HG02588 (cell line): ENCODE measurements around the gene ADARB1.

ENCODE experiments used
- ATAC-seq: cut with Tn5 transposase; IDR thresholded peaks from one replicate; pipeline ENCODE4 v1.9.1; 2021; ENCODE audit warnings: mild to moderate bottlenecking, moderate library complexity; ENCODE audit not compliant: unreplicated experiment

The ADARB1 gene

DNA sequence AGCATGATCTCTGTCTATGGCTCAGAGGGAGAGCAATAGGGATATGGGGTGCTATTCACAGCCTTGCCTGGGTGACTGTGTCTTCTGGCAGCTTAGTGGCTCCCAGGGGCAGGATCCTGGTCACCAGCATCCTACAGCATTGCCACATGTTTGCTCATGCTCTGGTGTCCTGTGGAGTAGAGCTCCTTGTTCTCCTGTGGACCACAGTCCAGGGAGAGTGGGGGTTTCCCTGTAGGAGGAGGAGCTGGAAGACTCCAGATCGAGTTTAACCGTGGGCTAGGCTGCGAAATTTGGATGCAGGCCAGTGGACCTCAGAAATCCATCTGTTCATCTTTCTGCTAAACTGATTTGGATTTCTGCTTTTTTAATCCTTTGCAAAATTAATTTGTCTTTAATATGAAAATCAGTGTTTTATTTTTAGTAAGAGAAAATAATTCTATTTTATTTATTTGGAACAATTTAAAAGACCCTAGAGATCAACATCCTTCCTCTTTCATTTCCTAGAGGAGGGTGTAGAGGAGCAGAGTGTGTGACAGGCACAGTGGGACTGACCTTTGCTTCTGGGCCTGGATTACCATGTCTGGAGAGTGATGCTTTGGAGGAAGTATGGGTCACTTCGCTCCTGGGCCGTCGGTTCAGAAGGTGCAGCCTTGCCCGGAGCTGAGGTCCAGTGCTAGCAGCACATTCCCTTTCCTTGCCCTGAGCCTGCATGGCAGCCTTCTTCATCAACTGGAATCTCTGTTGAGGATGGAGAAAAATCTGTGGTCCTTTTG lies 17.4 kb downstream of the ADARB1 start:
- ATAC-seq, result no peak

DNA sequence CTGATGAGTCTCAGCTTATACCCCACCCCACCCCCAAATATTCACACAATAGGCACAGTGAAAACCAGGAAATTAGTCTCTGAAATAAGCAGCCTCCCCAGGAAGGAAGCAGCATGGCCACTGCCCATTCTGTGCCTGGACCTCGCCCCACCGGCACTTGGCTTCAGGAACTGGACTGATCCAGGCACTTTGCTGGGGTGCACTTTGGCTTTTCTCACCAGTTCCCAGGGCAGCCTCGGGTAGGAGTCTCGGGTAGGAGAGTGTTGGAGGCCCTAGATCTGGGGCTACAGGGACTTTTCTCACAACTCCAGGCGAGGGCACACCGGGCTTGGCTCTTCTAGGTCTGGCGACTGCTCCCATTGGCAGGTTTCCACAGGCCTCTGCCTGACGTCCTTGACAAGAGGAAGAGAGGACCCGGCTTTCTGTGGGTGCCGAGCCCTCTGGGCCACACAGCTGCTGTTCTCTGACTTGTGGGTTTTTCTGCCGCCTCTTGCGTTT lies 18.7 kb downstream of the ADARB1 start:
- ATAC-seq, result no peak

DNA sequence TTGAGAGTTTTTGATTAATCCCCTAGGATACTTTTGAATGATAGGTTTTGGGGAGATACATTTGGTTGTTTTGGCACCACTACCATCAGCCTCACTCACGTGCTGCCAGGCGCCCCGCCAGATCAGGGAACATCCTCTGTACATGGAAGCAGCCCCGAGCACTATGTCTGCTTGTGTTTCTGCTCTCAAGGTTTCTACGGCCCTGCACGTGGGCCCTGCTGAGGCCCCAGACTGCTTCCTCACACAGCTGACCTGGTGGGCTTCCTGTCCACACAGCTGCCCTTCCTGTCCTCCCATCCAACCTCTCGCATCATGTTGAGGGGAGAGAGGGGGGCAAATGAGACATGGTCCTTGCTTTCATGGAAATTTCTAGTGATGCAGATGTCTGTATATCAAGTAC lies 20.0 kb downstream of the ADARB1 start:
- no peak for ATAC-seq

DNA sequence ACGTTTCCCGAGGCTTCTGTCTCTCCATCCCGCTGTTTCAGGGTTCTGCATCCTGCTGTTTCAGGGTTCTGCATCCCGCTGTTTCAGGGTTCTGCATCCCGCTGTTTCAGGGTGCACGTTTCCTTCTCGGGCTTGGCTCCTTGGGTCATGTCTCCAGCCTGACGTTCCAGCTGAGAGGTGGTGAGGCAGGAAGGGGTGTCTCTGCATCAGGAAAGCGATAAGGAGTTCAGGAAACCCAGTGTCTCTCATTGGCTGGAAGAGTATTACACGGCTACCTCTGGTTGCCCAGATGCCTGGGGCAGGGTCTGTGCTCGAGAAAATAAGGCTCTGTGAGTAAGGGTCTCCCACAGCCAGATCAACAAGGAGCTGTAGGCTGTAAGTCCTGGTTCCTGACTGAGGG lies 21.1 kb downstream of the ADARB1 start:
- no peak for ATAC-seq

DNA sequence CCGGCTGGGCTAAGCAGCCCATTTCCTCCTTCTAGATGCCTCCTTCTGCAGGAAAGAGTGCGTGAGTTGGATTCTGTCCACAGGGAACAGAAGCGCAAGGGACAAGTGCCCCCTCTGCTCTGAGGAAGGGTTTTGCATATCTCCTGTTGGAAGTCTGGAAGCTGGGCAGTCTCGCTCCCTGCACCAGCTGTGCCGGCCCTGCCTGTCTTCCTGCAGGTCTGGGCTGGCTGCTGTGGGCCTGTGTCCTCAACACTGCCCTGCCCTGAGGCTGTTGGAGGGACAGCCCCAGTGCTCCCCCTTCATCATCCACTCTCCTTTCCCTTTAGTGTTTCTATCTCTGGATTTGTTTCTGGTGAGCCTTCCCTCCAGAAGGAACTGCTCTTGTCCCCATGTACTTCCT lies 21.8 kb downstream of the ADARB1 start:
- ATAC-seq, result no peak

DNA sequence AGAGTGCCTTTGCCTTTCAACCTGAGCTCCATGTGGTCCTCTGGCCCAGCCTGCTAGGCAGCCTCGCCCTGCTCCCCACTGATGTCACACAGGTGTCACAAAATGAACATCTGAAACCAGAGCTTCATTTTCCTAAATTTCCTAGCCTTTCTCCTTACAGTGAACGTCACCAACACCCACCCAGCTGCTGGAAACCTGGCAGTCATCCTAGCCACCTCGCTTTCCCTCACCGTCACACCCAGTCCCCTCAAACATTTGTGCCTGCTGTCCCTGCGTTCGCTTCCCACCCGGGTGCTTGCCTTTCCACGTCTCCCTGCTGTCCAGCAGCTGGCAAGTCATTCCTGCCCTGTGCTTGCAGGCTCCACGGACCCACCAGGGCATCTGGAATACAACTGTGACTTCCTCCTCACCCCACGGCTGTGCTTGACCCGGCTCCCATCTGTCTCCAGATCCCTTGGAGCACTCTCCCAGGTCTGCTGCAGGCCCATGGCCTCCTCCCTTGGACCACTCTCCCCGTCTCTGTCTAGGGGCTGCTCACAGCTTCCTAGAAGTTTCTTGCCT lies 23.5 kb downstream of the ADARB1 start:
- no peak for ATAC-seq

DNA sequence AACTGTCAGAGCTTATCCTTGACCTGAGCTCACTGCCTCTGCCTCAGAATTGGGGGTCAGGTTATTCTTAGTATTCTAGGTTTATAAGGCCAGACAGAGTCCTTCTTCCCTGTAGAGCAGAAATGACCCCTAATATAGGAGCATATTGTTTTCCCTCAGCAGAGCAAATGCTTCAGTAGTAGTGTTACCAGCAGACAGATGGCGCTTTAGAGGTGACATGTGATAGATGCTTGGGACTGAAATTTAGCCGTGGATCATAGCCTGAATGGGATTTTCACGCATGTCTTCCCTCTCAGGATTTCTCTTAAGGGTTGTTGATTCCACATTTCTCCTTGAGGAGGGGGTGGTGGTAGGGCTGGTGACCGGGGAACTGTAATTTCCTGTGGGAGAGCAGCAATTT lies 24.5 kb downstream of the ADARB1 start:
- ATAC-seq, result no peak

DNA sequence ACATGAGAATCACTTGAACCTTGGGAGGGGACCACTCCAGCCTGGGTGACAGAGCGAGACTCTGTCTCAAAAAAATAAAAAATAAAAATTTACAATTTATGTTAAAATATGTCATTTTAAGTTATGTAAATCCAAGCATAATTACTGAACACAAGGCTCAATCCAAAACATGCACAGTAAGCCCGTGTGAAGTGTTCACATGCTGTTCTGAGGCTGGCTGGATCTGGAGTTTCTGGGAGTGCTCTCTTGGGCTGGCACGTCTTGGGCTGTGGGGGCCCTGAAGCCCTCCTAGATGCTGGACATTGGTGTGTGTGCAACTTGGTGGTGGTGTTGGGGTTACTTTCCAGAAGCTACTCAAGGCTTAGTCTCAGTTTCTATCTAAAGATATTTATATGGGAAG lies 25.2 kb downstream of the ADARB1 start:
- ATAC-seq, result no peak

DNA sequence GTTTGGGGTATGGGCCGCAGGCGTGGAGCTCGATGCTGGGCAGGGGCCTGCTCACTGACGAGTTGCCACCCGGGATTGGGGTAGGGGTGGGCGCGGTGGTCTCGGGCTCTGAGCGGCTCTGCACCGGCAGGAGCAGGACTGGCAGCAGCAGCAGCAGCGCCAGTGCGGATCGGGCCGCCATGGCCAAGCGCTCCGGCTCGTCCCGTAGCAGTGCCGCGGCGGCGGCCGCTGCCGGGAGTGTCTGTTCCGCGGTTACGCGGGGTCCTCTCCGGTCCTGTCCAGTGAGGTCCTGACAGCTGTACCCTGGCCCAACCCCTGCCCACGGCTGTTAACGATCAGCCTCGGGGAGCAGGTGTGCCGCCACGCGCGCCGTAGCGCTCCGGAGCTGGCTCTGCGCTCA lies 26.5 kb downstream of the ADARB1 start:
- ATAC-seq, result no peak

DNA sequence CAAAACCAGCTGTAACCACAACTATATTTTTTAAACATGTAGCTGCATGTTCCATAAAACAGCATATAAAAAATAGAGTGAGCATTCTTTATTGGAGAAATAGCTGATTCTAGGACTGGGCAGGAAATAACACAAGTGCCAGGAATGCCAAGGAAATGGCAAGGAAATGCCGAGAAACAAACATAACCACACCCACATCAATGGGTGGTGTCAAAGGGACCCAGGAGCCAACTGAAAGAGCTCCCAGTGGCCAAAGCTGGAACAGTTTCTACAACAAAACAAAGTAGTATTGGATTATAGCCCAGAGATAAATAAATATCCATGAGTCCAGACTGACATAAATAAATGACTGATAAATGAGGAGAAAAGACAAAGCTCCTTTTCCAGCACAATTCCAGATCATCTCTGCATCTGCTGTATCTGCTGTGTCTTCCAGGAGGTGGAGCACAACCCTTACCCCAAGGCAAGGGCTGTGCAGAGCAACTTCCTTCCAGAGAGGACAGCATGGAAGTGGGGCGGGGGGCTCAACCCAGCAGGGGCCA lies 28.1 kb downstream of the ADARB1 start:
- no peak for ATAC-seq

DNA sequence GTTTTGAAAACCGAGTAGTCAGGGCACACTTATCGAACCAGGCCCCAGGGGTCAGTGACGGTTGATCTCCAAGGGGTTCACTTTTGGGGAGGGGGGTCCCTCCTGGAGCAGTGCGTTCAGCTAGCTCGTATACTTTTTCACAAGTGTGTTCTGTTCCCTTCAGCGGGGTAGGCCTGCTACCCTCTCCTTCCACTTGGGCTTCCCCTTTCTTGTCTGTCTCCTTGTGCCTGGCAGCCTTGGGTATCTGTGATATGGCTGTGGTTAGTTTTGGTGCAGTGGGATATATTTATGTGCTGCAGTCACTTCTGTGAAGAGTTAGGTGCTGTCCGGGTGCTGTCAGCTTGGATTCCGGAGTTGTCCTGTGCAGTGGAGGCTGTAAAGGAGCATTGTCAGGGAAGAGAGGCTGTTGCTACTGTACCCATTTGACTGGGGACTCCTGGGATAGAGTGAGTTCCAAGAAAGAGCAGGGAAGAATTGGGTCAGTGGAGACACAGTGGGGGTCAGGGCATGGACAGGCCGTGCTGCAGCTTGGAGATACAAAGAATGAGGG lies 29.7 kb downstream of the ADARB1 start:
- no peak for ATAC-seq

DNA sequence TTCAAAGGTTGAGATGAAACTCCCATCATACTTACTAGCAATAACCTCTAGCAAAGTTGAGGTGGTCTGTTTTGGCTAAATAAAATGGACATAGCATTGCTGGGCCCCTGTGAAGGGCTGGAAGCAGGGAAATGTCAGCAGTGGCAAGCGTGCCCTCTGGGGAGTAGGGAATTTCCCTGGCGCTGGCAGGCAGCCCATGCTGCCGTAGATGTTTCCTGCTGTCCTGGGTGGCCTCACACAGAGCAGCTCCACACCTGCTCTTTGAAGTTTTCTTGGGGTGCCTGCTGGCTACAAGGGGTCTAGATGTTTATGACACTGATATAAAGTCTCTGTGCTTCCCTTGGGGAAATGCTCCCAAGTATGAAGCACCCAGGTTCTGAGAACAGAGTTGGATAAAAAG lies 30.2 kb downstream of the ADARB1 start:
- no peak for ATAC-seq

DNA sequence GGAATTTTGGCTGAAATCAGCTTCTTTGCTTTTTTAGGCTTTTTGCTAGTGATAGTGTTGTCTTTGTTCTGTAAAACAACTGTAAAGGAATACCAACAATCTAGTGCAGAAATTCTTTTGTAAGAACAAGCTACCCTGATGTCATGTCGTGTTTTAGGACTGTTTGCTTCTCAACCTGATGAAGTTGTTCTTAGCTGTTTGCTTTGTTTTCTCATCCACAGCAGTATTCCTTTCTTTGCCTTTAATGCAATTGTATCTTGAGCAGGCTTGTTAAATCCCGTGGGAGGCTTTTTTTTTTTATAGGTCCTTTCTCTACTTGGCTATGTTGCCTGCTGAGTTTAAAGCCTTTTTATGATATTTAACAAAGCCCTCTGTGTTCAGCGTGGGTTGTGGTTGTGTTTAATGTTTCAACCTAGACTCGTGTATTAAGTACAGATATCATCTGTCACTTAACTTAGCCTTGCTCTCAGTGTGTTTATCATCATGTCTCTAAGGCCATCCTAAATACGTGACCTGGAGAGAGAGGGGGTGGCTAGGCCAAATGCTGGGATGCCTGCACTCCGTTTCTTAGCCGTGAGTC lies 31.6 kb downstream of the ADARB1 start:
- ATAC-seq, result no peak

DNA sequence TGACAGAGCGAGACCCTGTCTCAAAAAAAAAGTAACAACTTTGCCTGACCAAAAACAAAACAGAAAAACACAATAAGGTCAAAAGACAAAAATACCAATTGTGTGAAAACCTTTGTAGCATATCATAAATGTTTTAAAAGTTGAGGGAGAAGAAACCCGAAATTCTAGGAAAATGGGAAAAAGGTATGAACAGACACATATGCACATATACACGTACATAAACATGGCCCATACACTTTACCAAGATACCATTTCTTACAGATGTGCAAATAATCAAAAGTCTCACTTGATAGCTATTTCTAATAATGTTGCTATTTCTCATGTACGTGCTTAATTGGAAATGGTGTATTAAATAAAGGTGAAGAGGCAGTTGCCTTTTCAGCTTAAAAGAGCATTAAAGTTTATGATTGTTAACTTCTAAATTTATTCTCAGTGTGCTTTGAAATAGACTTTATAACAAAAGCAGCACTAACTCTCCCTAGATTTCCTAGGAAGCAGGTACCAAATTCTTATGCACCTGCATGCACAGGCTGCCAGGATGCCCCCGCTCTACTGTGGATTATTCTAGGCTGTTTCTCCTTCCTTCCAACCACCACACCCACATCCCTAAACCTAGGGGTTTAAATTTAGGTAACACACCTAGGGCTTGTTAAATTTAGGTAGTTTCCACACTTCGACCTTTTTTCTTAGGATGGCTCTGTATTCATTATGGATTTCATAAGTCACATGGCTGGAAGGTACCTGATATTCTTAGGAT lies 33.8 kb downstream of the ADARB1 start:
- no peak for ATAC-seq

DNA sequence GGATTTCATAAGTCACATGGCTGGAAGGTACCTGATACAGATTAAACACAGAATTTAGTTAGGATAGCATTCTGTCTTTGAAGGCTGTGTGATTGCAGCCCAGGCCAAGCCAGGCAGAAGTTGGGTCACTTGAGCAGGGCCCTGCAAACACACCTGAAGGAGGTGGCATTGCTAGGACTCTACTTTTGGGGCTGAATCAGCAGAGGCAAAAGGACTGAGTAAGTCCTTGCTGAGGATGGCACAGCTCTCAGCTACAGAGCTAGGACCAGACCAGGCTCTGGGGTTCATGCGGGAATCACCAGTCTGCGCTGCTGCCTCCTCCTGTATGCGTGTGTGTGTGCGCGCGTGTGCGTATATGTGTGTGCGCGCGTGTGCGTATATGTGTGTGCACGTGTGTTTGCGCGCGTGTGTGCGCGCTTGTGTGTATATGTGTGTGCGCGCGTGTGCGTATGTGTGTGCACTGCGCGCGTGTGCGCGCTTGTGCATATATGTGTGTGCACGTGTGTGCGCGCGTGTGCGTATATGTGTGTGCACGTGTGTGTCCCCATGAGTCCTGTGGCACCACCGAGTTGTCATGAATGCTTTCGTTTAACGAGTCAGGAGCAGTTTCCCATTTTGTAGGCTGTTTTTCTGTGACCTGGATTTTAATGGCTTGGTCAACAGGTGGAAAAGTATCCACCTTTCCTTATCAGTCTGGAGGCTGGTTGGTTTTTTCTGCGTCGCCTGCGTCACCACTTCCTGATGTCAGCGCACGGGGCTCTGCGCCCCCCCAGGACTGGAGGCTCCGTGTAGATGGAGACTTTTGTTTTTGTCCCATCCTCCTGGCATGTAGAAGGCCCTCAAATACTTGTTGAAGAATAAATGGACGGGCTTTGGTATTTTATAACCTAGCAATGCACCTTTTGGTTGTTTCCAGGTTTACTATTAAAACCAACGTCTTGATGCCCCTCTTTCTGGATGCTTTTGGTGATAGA lies 34.7 kb downstream of the ADARB1 start:
- no peak for ATAC-seq

DNA sequence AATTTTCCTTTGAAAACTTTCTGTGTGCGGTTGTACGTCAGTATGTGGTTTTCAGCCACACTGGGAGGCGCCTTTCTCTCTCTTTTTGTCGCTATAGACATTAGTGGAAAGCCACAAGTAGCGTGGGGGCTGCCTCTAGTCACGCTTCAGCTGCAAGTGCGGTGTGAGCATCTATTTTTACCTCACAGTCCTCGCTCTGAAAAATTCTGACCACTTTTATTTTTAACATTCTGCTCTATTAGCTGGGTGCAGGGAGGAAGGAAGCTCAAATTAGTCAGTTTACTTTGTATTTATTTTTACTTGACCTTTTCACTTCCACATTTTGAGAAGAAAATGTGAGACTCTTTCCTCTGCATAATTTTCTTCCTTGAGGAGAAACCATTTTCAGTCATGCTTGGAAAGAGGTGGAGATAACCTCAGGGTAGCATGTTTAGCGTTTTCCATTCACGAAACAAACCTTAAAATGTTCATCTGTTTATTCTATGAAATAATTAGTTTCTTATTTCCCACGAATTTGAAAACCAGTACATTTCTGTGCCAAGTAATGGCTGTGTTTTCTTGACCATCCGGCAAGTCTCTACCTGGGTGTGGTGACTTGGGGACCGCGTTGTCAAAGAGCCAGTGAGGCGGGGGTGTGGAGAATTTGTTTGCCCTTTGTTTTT lies 35.6 kb downstream of the ADARB1 start:
- ATAC-seq, result peak; percentile 75

DNA sequence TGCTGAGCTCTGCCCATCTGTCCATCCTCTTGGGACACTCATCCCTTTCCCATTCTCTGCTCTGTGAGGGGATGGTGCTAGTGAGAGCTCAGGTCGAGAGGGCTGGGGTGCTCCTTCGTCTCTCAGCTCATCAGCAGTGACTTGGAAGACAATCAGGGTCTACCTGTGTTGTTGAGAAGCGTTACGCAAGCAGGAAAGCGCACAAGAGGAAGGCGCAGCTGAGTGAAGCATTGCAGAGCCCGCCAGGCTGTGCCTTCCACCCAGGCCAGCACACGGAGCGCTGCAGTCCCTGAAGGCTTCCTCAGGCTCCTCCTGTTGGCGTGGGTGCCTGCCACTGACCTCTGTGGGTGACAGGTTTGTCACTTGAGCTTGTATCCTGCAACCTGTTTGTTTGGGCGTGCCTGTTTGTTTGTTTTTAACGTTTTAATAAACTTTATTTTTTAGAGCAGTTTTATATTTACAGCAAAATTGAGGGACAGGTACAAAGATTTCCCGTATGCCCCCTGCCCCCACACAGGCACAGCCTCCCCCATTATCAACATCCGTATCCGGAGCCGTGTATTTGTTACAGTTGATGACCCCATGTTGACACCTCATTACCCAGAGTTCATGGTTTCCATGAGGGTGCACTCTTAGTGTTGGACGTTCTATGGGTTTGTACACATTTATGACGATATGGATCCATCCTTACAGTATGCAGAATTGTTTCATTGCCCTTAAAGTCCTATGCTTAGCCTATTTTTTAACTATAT lies 36.7 kb downstream of the ADARB1 start:
- ATAC-seq, result no peak

DNA sequence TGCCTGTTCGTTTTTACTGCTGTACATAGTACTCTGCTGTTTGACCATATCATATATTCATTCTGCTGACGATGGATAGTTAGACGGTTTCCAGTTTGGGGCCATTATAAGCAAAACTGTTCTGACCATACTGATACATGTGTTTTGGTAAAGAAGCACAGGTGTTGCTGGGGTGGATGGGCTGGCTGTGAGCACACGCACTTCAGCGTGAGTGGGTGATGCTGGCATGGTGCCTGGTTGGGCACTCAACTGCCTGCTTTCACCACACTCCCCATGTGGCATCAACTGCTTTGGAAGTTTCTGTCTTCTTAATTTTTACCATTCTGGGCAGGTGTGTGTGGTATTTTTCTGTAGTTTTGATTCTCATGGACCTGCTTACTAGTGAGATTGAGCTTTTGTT lies 37.3 kb downstream of the ADARB1 start:
- no peak for ATAC-seq

DNA sequence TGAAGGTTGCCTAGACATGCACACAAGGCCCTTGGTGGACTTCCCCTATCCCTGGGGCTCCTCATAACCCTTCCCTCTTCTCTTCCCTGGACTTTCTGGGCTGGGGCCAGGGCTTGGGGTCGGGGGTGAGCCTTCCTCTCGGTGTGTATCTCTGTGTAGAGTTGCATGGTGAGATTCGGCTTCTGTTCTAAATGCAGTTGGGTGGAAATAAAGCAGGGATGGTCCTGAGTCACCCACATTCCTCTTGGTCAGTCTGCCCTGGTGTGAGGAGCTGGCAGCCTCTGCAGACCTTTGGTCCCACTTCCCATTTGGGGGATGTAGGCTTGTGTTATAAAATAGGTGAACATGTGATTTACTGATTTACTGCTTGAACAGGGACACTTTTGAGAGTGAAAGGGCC lies 38.0 kb downstream of the ADARB1 start:
- no peak for ATAC-seq
